K562 (cell line): ENCODE results near the gene MON2. TPM values are rescaled to one million over a fixed set of nuclear protein-coding genes. Genes with fewer than 3 reads are reported as not detected.

ENCODE experiments used
- ATAC-seq: fragments of 200-7000 bp; cut with Tn5 transposase; 3 replicates; pipeline ENCODE4 v1.9.1; 2020; ENCODE audit warnings: moderate library complexity
- BruUV-seq: library from RNA; stranded (reverse); fragments of 400-500 nt; replicated peaks from 2 replicates; lab custom pipeline; 2021; lab: Mats Ljungman, UMichigan
- CTCF ChIA-PET: fragments of 300-600 bp; formaldehyde crosslinking; extraction: SDS; loops from one replicate; lab custom pipeline; 2021; ENCODE audit warnings: low intra/inter-chr PET ratio; lab: Yijun Ruan, JAX
- POLR2A ChIA-PET: fragments of 300-600, 350-650 bp; sonication (Branson Sonifier 250); formaldehyde crosslinking; extraction: SDS; loops from one replicate; lab custom pipeline; 2021; ENCODE audit warnings: antibody characterized with exemption, inconsistent platforms; lab: Yijun Ruan, JAX
- DNase-seq, 4 experiments: peaks; one replicate each; pipeline versions ENCODE4 v3.0.0 to v3.0.0-alpha.2; 2011 to 2018; ENCODE audit warnings: low spot score in 3 of 4, mixed read lengths in 3 of 4; ENCODE audit errors: extremely low read depth in 1 of 4
- FAIRE-seq: peaks from 2 replicates; lab custom pipeline; 2011; peaks lifted over from hg19 to GRCh38; lab: Jason Lieb, UNC
- H2AFZ ChIP-seq: 2 replicates; pipeline ENCODE4 v1.6.0; 2011; ENCODE audit warnings: low read depth, low read length, control low read depth, inconsistent platforms
- H3K27ac ChIP-seq: fragments of 200-600 bp; 3 replicates; pipeline ENCODE4 v1.8.0; 2011; ENCODE audit warnings: low read depth, mild to moderate bottlenecking, control low read depth, inconsistent platforms, low read length, moderate library complexity, mixed read lengths; ENCODE audit errors: extremely low read depth
- H3K27me3 ChIP-seq, 2 experiments: fragments of 300-600 bp in 1 of 2; 2 replicates in 1 of 2; 3 replicates in 1 of 2; pipeline versions ENCODE4 v1.6.0 to v1.8.0; 2011; ENCODE audit warnings: inconsistent platforms in 2 of 2, low read length in 2 of 2, mild to moderate bottlenecking in 1 of 2, mixed read lengths in 1 of 2, moderate library complexity in 1 of 2; ENCODE audit not compliant: control insufficient read depth in 2 of 2, insufficient read depth in 2 of 2
- H3K36me3 ChIP-seq: fragments of 300-600 bp; 3 replicates; pipeline ENCODE4 v1.8.0; 2011; ENCODE audit warnings: mild to moderate bottlenecking, low read length, inconsistent platforms; ENCODE audit not compliant: control insufficient read depth, insufficient read depth
- H3K4me1 ChIP-seq, 2 experiments: fragments of 200-600 bp in 1 of 2; replicated peaks in 1 of 2; 2 replicates in 1 of 2; 3 replicates in 1 of 2; pipeline versions ENCODE4 v1.5.1 to v1.8.0; 2011; ENCODE audit warnings: inconsistent platforms in 2 of 2, low read length in 2 of 2, mild to moderate bottlenecking in 1 of 2, mixed read lengths in 1 of 2, moderate library complexity in 1 of 2; ENCODE audit not compliant: control insufficient read depth in 2 of 2, insufficient read depth in 2 of 2
- H3K4me2 ChIP-seq: 2 replicates; pipeline ENCODE4 v1.6.1; 2011; ENCODE audit warnings: low read length, control low read depth, inconsistent platforms, mixed read lengths; ENCODE audit not compliant: insufficient read depth
- H3K4me3 ChIP-seq: fragments of 200-600 bp; sonication (generic), shearing (Covaris generic); 2 replicates; pipeline ENCODE4 v1.5.1; 2016; ENCODE audit warnings: control low read depth, inconsistent platforms
- H3K79me2 ChIP-seq: fragments of 200-600 bp; 3 replicates; pipeline ENCODE4 v1.8.0; 2011; ENCODE audit warnings: low read length, inconsistent platforms; ENCODE audit not compliant: control insufficient read depth, insufficient read depth
- H3K9ac ChIP-seq, 2 experiments: 2 replicates each; pipeline versions ENCODE4 v1.6.0 to v1.6.1; 2011; ENCODE audit warnings: low read depth in 2 of 2, low read length in 2 of 2, control low read depth in 1 of 2, inconsistent platforms in 1 of 2, mild to moderate bottlenecking in 1 of 2, mixed read lengths in 1 of 2; ENCODE audit not compliant: insufficient read depth in 1 of 2
- H3K9me1 ChIP-seq: one replicate; pipeline ENCODE4 v1.6.0; 2011; ENCODE audit warnings: inconsistent platforms, mild to moderate bottlenecking, low read length, moderate library complexity; ENCODE audit not compliant: control insufficient read depth, insufficient read depth
- H3K9me3 ChIP-seq: replicated peaks from 2 replicates; pipeline ENCODE4 v1.5.1; 2011; ENCODE audit warnings: low read depth, low read length, inconsistent platforms; ENCODE audit not compliant: control insufficient read depth, insufficient read depth
- H4K20me1 ChIP-seq: replicated peaks from 2 replicates; pipeline ENCODE4 v1.6.1; 2011; ENCODE audit warnings: low read length, inconsistent platforms, mixed read lengths; ENCODE audit not compliant: control insufficient read depth, insufficient read depth
- ARID3A ChIP-seq: IDR thresholded peaks from 2 replicates; pipeline ENCODE4 v1.6.1; 2012; ENCODE audit warnings: low read depth, low read length, improper control_type of control experiment, borderline replicate concordance
- BDP1 ChIP-seq: IDR thresholded peaks from 3 replicates; pipeline ENCODE4 v1.6.1; 2011; ENCODE audit not compliant: insufficient read length, insufficient read depth
- ELF4 ChIP-seq: fragments of 450-650 bp; formaldehyde crosslinking; IDR thresholded peaks from 2 replicates; pipeline ENCODE4 v1.4.0; 2022; ENCODE audit warnings: missing genetic modification characterization
- FOXJ3 ChIP-seq: sonication (generic); formaldehyde crosslinking; IDR thresholded peaks from 2 replicates; pipeline ENCODE4 v1.4.0; 2020; ENCODE audit warnings: mild to moderate bottlenecking, missing genetic modification reagents
- GABPB1 ChIP-seq: sonication (generic); formaldehyde crosslinking; IDR thresholded peaks from 2 replicates; pipeline ENCODE4 v1.8.0; 2022; ENCODE audit warnings: mild to moderate bottlenecking, missing genetic modification reagents
- HDAC8 ChIP-seq: fragments of 450-650 bp; IDR thresholded peaks from 2 replicates; pipeline ENCODE4 v1.6.1; 2016; ENCODE audit warnings: mild to moderate bottlenecking, missing genetic modification characterization, moderate library complexity, missing compliant biosample characterization
- MLX ChIP-seq, 2 experiments: fragments of 450-650 bp in 1 of 2; sonication (generic) in 1 of 2; formaldehyde crosslinking; conservative IDR thresholded peaks; 2 replicates each; pipeline versions ENCODE4 v1.4.0 to v1.8.1; 2020 to 2022; ENCODE audit warnings: mild to moderate bottlenecking in 1 of 2, missing genetic modification reagents in 1 of 2
- NR0B1 ChIP-seq: fragments of 450-650 bp; IDR thresholded peaks from one replicate; pipeline ENCODE4 v1.6.1; 2018; ENCODE audit warnings: mild to moderate bottlenecking, moderate library complexity; ENCODE audit not compliant: partially characterized antibody
- PRDM10 ChIP-seq: fragments of 450-650 bp; IDR thresholded peaks from 2 replicates; pipeline ENCODE4 v1.6.1; 2018; ENCODE audit not compliant: partially characterized antibody
- ZNF436 ChIP-seq: fragments of 250-450, 450-650 bp; sonication (Bioruptor Pico); formaldehyde crosslinking; IDR thresholded peaks from 2 replicates; pipeline ENCODE4 v1.7.0; 2020; ENCODE audit warnings: mild to moderate bottlenecking
- ZNF76 ChIP-seq: fragments of 250-450 bp; sonication (Bioruptor Pico); IDR thresholded peaks from 2 replicates; pipeline ENCODE4 v1.4.0; 2020; ENCODE audit warnings: mild to moderate bottlenecking, moderate library complexity, borderline replicate concordance
- ZNF77 ChIP-seq: fragments of 250-450 bp; sonication (Bioruptor Pico); IDR thresholded peaks from 2 replicates; pipeline ENCODE4 v1.5.0; 2020
- WGBS: fragments of 100-300 bp; shearing (Covaris generic); methylation state at CpG from one replicate; pipeline ENCODE4 v1.1.6; 2016; ENCODE audit warnings: low coverage, mixed read lengths; ENCODE audit not compliant: insufficient coverage; ENCODE audit errors: missing lambda C conversion rate; 5-methylcytosine and 5-hydroxymethylcytosine counted together
- in situ Hi-C: fragments of 300-500 bp; cut with MboI; formaldehyde crosslinking; loops from 4 replicates; pipeline ENCODE4 v1.15.0; 2018; ENCODE audit warnings: inconsistent platforms, mixed read lengths
- intact Hi-C: fragments of 100-400 bp; cut with micrococcal nuclease; formaldehyde crosslinking; loops from 2 replicates; pipeline ENCODE4 v1.14.2; 2022
- polyA plus RNA-seq, 8 experiments: library from polyadenylated mRNA; depleted of rRNA in 4 of 8; stranded (reverse) in 5 of 8; unstranded in 3 of 8; fragments of >200 nt; fragmentation: Nextera tagmentation in 2 of 8; fragmentation: Illumina TruSeq in 1 of 8; extraction: Ambion mirVana in 2 of 8; extraction: Trizol in 1 of 8; gene quantifications; 2 replicates each; pipeline versions ENCODE4 v1.2.1 to v1.2.3, GENCODE V29; 2011 to 2014; ENCODE audit warnings: inconsistent platforms in 1 of 8, missing spikeins in 1 of 8
- total RNA-seq, 7 experiments: library from RNA; depleted of rRNA in 6 of 7; stranded (reverse); fragments of >200 nt in 6 of 7; fragmentation: Illumina TruSeq in 2 of 7; extraction: Trizol in 2 of 7; gene quantifications; 2 replicates each; pipeline versions ENCODE4 v1.2.1 to v1.2.3, GENCODE V29; 2011 to 2021; ENCODE audit warnings: low replicate concordance in 1 of 7

The MON2 gene
- total and polyA plus RNA-seq, 9 of the 15 experiments (the other 6 are each of a cell fraction or from before 2014, with no cell fraction given), result 3.6 to 31.6 (median 16.8) TPM

GRCh38 chr12:62533755-62534107, 67.1 kb downstream of the MON2 start:
- no peak overlapping the region for H3K4me3 ChIP-seq
- H3K27me3 ChIP-seq, result no peaks in the 10 kb centered on the region
- H3K27ac ChIP-seq, result no peak overlapping the region
- no peaks in the 10 kb centered on the region for H3K9me3 ChIP-seq
- H3K36me3 ChIP-seq, result peaks cover 44% of the 10 kb centered on the region; the same call in 2 of the 3 replicates
- no peaks in the 10 kb centered on the region for H3K4me1 ChIP-seq
- H2AFZ ChIP-seq, result no peak overlapping the region
- H3K4me2 ChIP-seq, result no peak overlapping the region
- ChIA-PET CTCF (no interaction called here), POLR2A (no interaction called here)
- DNase-seq, result no peak
- no peaks in the 10 kb centered on the region for H3K79me2 ChIP-seq
- no peaks in the 10 kb centered on the region for H3K9me1 ChIP-seq
- TF ChIP-seq ZNF436 (no peak), ZNF76 (CRISPR knock-in tag) (no peak), ZNF77 (CRISPR knock-in tag) (no peak), ARID3A (no peak), GABPB1 (CRISPR knock-in tag) (no peak), MLX (CRISPR knock-in tag; conservative IDR thresholded peaks at IDR 0.05) (no peak), FOXJ3 (CRISPR knock-in tag) (no peak), ELF4 (CRISPR knock-in tag) (no peak), HDAC8 (no peak), NR0B1 (no peak), PRDM10 (no peak), BDP1 (no peak)
- in situ Hi-C loops (no loop called here), intact Hi-C loops (no loop called here)
- 94% methylated on average over 2 of the region's 2 CpGs for WGBS
- no TSS peak for BruUV-seq
- H3K9ac ChIP-seq, result no peak overlapping the region
- ATAC-seq, result no peak
- FAIRE-seq, result no peak
- no peaks in the 10 kb centered on the region for H4K20me1 ChIP-seq
